Body of pancreas (tissue), 4 donors: ENCODE data around the gene GLIPR1.

ENCODE experiments used
- POLR2A ChIP-seq, 3 donors: fragments of 450-650 bp; IDR thresholded peaks; one replicate each; pipeline ENCODE4 v1.6.1; 2016; ENCODE audit warnings: antibody characterized with exemption in 3 of 3, mild to moderate bottlenecking in 2 of 3
- TF ChIP-seq, protein P1 (sequence below), 7 experiments: fragments of 450-650 bp in 4 of 7; fragments of 200-600 bp in 3 of 7; sonication (generic) in 3 of 7; IDR thresholded peaks; one replicate each; pipeline ENCODE4 v1.5.1; 2016 to 2019; ENCODE audit warnings: antibody characterized with exemption in 7 of 7

- TF ChIP-seq, protein P1, sequence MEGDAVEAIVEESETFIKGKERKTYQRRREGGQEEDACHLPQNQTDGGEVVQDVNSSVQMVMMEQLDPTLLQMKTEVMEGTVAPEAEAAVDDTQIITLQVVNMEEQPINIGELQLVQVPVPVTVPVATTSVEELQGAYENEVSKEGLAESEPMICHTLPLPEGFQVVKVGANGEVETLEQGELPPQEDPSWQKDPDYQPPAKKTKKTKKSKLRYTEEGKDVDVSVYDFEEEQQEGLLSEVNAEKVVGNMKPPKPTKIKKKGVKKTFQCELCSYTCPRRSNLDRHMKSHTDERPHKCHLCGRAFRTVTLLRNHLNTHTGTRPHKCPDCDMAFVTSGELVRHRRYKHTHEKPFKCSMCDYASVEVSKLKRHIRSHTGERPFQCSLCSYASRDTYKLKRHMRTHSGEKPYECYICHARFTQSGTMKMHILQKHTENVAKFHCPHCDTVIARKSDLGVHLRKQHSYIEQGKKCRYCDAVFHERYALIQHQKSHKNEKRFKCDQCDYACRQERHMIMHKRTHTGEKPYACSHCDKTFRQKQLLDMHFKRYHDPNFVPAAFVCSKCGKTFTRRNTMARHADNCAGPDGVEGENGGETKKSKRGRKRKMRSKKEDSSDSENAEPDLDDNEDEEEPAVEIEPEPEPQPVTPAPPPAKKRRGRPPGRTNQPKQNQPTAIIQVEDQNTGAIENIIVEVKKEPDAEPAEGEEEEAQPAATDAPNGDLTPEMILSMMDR (IDR thresholded peaks at IDR 0.05): no peak
- TF ChIP-seq POLR2A (IDR thresholded peaks at IDR 0.05): no peak
Observed at GRCh38 chr12:75481774-75482173, 1.2 kb downstream of the GLIPR1 start.
